Activated T-helper 2 cell treated with anti-CD3 and anti-CD28 coated beads, Interferon-gamma antibody, Interleukin-2, Interleukin-4, amounts not matched to agents 10 μg/mL and 5 μg/mL and 100 μg/mL, durations not matched to agents 14 hours and 24 hours and 36 hours (primary cell): ENCODE data around the gene MKRN3. TPM values are rescaled to one million over a fixed set of nuclear protein-coding genes. Genes with fewer than 3 reads are reported as not detected.
"Not testable (repeated sequence)": the region's sequence is repeated elsewhere in the genome, so short reads cannot be mapped to it uniquely, and the experiment has no call there.

ENCODE experiments used
- DNase-seq: peaks from one replicate; pipeline ENCODE4 v3.0.0; 2021; ENCODE audit warnings: low spot score
- H3K27ac Mint-ChIP-seq: one replicate; pipeline ENCODE4 v1.8.0; 2021; ENCODE audit warnings: mixed read lengths
- H3K27me3 Mint-ChIP-seq: one replicate; pipeline ENCODE4 v1.8.0; 2021; ENCODE audit warnings: low read depth, mixed read lengths
- H3K36me3 Mint-ChIP-seq: one replicate; pipeline ENCODE4 v1.8.0; 2021; ENCODE audit warnings: low read depth, mixed read lengths
- H3K4me1 Mint-ChIP-seq: one replicate; pipeline ENCODE4 v1.8.0; 2021; ENCODE audit warnings: low read depth, mixed read lengths
- H3K4me3 Mint-ChIP-seq: one replicate; pipeline ENCODE4 v1.8.0; 2021; ENCODE audit warnings: low read depth, mild to moderate bottlenecking, moderate library complexity, mixed read lengths
- H3K9me3 Mint-ChIP-seq: one replicate; pipeline ENCODE4 v1.8.0; 2021; ENCODE audit warnings: mixed read lengths
- intact Hi-C: fragments of 100-400 bp; cut with micrococcal nuclease; formaldehyde crosslinking; loops from one replicate; pipeline ENCODE4 v1.15.1; 2023
- total RNA-seq: library from RNA; stranded (reverse); gene quantifications from 2 replicates; pipeline ENCODE4 v1.2.3, GENCODE V29; 2022

MKRN3 gene
- total RNA-seq, 1 donor from 2014 or later: 1.9 TPM

GRCh38 chr15:23596736-23597135 lies 31.3 kb downstream of the MKRN3 start:
- intact Hi-C loops: no loop called here
- H3K36me3 Mint-ChIP-seq: no peaks in the 10 kb centered on the region
- H3K27me3 Mint-ChIP-seq: no peaks in the 10 kb centered on the region
- H3K9me3 Mint-ChIP-seq: peaks cover 3% of the 10 kb centered on the region
- no peak overlapping the region for H3K4me3 Mint-ChIP-seq
- H3K4me1 Mint-ChIP-seq: no peaks in the 10 kb centered on the region
- no peak for DNase-seq
- no peak overlapping the region for H3K27ac Mint-ChIP-seq

- H3K9me3 Mint-ChIP-seq, H3K27ac Mint-ChIP-seq, H3K27me3 Mint-ChIP-seq: not testable (repeated sequence)
Observed at GRCh38 chr15:23597278-23597677, 31.8 kb downstream of the MKRN3 start.

GRCh38 chr15:23599053-23599452 lies 33.6 kb downstream of the MKRN3 start:
- Mint-ChIP-seq H3K36me3 (no peaks in the 10 kb centered on the region), H3K9me3 (peaks cover 19% of the 10 kb centered on the region), H3K4me1 (no peaks in the 10 kb centered on the region), H3K27ac (no peak overlapping the region), H3K4me3 (no peak overlapping the region), H3K27me3 (no peaks in the 10 kb centered on the region)
- intact Hi-C loops: no loop called here
- no peak for DNase-seq

More at GRCh38 chr15:23597278-23597677, 31.8 kb downstream of the MKRN3 start:
- DNase-seq, H3K4me3 Mint-ChIP-seq, H3K4me1 Mint-ChIP-seq, H3K36me3 Mint-ChIP-seq, intact Hi-C loops: not testable (repeated sequence)

GRCh38 chr15:23602124-23602523 lies 36.6 kb downstream of the MKRN3 start:
- H3K27me3 Mint-ChIP-seq: no peaks in the 10 kb centered on the region
- H3K9me3 Mint-ChIP-seq: peaks cover 19% of the 10 kb centered on the region
- no peak overlapping the region for H3K4me3 Mint-ChIP-seq
- no peak for DNase-seq
- intact Hi-C loops: no loop called here
- no peak overlapping the region for H3K27ac Mint-ChIP-seq
- no peaks in the 10 kb centered on the region for H3K4me1 Mint-ChIP-seq
- no peaks in the 10 kb centered on the region for H3K36me3 Mint-ChIP-seq

- DNase-seq: no peak
- Mint-ChIP-seq H3K27me3 (no peaks in the 10 kb centered on the region), H3K9me3 (peaks cover 21% of the 10 kb centered on the region), H3K36me3 (no peaks in the 10 kb centered on the region), H3K27ac (no peak overlapping the region), H3K4me1 (no peaks in the 10 kb centered on the region), H3K4me3 (no peak overlapping the region)
- intact Hi-C loops: no loop called here
Observed at GRCh38 chr15:23606226-23606625, 40.8 kb downstream of the MKRN3 start.

GRCh38 chr15:23616536-23616935 lies 51.1 kb downstream of the MKRN3 start:
- Mint-ChIP-seq H3K9me3 (peaks cover 11% of the 10 kb centered on the region), H3K27me3 (no peaks in the 10 kb centered on the region), H3K36me3 (no peaks in the 10 kb centered on the region), H3K4me3 (no peak overlapping the region), H3K4me1 (no peaks in the 10 kb centered on the region), H3K27ac (no peak overlapping the region)
- no peak for DNase-seq
- intact Hi-C loops: no loop called here

Other genes starting within 250 kb of the MKRN3 start
- gene GOLGA6L26, start 231.5 kb upstream of the MKRN3 start, total RNA-seq: not detected in 2 replicates
- 0.16 and 0.39 TPM in 2 replicates for gene GOLGA8S, start 210.9 kb upstream of the MKRN3 start, total RNA-seq
- not detected in 2 replicates for gene GOLGA6L2, start 118.4 kb upstream of the MKRN3 start, total RNA-seq
- gene MAGEL2, start 82.2 kb downstream of the MKRN3 start, total RNA-seq: not detected in 2 replicates
- 4.3 and 4.8 TPM in 2 replicates for gene NDN, start 121.6 kb downstream of the MKRN3 start, total RNA-seq